ENCODE data around the gene TRAPPC12.

The TRAPPC12 gene

DNA sequence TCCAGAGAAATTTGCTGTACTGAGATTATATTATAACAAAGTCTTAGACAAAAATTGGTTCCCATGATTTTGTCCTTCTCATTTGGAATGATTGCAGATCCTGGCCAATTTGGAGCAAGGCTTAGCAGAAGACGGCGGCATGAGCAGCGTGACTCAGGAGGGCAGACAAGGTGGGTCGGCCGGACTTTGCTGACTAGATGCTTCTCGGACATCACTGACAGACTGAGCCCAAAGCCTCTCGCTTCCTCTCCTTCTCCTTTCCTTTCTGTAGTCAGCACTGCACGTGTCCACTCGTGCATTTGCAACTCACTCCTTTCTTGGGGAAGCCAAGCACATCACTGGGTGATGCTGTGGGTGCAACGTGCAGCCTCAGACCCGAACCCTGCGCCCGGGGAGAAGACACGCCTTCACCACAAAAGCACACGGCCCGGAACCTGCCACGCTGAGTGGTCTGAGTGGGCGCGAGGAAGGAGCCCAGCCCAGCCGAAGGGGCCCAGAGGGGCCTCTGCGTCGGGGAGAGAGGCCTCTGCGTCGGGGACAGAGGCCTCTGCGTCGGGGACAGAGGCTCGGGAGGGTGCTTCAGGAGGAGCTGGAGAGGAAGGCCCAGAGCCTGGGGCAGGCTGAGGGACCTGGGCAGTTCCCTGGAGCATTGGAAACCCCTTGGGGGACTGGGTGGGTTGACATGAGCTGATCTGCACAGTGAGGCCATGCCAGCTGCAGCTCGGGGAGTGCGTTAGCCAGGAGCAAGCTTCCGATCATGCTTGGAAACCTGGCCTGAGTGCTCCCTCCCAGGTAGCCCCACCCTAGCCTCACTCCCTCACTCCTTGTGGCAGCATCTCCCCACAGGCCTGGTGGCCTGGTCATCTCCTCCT is 78.3 kb downstream of the TRAPPC12 start:
- DNase-seq: no peak

DNA sequence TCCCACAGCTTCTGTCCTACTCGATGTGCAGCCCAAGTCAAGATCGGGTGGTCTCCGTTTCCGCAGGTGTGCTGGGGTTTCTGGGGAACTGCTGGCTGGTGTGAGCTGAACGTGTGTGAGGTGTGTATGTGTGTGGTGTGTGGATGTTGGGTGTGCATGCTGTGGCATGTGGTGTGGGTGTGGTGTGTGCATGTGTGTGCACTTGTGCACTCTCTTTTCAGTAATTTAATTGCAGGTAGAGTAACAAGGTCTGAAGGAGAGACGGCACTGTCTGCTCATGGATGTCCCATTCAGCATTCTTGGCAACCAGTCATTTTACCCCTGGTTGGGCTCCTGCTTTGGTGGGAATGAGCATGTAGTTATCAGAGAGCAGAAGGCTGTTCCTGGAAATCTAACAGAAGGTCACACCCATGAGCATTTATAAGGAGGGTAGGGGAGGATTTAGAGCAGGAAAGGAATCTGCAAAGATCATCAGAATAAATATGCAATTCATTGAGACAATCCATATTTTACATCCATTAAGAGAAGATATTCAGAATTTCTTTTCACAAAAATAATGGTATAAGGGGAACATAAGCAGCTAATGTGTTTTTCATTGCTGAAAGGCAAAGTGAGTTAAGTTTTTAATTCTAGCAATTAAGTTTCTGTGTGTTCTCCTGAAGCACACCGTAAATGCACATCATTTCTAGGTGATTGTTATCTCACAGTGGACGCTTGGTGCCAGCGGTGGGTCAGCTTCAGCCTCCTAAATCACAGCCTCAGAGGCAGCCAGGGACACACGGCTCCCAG is 79.1 kb downstream of the TRAPPC12 start:
- no peak for DNase-seq

- no peak for DNase-seq
Measured at GRCh38 chr2:3459185-3460015, 79.9 kb downstream of the TRAPPC12 start.

DNA sequence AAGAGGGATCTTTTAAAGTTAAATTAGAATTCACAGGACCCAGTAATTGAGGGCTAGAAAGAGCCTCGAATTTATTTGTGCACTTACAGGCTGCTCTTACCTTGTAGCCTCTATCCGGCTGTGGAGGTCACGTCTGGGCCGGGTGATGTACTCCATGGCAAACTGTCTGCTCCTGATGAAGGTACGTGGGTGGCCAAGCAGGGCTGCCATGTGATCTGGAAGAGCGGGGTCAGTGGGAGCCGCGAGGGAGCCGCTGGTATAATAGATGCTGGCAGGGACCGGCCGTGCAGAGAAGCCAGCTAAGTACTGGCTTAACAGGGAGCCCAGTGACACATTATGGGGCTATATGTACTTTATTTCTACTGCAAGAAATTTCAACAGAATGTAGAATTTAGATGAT is 80.7 kb downstream of the TRAPPC12 start:
- DNase-seq: no peak

DNA sequence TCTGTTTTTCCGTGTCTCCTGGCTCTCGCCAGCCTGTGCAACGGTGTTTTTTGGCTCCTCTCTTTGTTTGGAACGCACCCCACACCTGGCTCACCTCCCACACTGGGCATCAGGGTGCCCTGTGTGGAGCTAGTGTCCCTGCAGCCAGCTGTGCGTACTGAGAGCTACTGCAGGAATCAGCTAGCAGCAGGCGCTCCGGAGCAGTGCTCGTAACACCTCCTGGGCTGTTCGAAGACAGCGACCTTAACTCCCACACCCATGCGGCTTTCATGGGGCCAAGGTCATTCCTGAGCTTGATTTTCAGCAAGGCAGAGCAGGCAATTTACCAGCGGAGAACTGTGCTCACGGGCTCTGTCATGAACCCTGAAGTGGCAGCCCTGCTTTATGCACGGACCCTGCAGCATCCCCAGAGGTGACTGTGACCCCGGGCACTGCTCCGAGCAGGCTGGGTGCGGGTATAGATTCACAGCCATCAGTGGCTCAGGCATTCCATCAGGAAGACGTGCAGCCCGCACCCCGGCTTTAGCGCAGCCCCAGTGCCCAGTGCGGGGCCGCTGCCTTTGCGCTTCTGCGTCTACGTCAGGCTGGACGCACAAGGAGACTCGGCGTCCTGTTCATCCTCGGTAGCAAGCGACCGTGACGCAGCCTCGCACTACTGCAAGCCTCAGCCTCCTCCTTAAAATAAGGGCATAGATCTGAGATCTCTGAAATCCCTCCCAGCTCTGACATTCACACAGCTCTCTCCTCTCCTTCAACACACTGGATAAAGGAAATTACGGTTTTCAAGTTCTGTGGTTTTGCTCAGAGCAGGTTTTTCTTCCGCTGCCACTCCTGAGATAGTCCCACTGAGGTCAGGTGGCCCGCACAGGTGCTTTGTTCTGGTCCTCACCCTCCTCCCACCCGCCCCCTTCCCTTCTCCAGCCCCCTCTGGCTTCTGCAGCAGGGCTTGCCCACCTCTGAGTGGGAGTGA is 81.6 kb downstream of the TRAPPC12 start:
- DNase-seq: no peak

DNA sequence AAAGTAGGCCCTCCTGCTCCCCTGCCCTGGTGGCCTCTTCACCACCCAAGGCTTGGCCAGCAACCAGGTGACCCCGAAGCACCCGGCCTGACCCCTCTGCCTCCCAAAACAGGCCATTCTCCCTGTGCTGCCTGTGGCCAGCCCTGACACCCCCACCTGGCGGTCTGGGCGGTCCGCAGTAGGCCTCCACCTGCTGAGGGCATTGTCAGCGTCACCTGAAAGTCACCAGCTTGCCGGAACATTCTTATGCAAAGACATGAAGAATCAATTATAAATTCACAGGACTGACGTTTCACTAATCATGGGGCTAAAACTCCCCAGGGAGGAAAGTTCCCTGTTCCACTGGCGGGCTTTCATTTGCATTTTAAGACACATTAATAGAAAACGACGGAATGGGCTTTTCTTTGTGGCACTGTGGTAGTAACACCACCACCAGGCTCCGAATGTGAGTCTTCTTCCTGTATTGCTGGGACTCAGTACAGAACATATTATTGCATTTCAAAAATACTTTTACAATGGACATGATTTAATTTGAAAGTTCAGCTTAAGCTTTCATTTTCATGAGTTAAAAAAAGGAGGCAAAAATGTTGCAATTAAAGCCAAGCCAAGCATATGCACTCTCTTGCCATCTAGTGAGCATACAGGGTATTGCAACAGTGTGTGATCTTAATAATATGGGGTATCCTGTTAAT is 82.5 kb downstream of the TRAPPC12 start:
- DNase-seq: peak; percentile 80

GRCh38 chr2:3462493-3463104 is 83.1 kb downstream of the TRAPPC12 start:
- no peak for DNase-seq

DNA sequence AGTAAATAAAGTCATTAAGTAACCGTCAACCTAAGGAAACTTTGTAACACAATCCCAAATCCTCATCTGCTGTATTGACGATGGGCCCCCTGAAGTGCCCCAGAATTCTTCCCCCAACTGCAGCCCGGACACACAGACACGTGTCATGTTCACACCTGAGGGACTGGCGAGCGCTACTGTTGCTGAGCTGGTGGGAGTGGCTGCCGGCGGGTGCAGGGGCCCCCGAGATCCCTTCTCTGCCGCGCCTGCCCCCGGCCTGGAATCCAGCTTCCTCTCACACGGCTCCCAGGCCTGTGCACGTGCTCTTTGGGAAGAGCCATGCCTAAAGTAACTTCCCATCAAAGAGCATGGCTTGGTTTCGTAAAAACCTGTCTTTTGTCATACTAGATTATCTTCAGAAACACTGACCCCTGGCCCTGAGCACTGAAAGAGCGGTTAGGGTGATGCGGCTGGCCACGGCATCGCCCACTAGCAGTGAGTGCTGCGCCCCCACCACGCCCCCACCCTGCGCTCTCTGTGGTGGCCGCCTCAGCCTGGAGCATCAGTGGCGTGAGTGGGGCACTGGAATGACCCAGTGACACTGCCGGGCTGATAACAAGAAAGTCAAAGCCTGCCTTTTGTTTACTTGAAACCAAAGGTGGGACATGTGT is 83.8 kb downstream of the TRAPPC12 start:
- no peak for DNase-seq

DNA sequence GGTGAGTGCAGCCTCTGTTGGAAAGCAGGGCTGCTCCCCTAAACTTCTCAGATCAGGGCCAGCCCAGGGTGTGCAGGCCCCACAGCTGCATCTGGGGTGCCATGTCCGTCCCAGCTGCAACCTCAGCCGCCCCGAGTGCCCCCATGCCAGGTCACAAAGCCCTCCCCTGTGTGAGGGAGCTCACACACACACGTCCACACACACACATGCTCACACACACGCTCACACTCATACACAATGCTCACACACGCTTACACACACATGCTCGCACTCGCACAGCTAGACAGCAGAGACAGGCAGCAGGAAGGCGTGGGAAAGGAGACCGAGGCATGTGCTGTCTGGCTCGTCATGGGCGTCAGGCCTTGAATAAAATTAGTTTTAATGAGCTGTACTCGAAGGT is 84.5 kb downstream of the TRAPPC12 start:
- no peak for DNase-seq

- no peak for DNase-seq
Measured at GRCh38 chr2:3464401-3465005, 85.0 kb downstream of the TRAPPC12 start.

GRCh38 chr2:3465328-3465727 is 85.8 kb downstream of the TRAPPC12 start:
- DNase-seq: no peak

DNA sequence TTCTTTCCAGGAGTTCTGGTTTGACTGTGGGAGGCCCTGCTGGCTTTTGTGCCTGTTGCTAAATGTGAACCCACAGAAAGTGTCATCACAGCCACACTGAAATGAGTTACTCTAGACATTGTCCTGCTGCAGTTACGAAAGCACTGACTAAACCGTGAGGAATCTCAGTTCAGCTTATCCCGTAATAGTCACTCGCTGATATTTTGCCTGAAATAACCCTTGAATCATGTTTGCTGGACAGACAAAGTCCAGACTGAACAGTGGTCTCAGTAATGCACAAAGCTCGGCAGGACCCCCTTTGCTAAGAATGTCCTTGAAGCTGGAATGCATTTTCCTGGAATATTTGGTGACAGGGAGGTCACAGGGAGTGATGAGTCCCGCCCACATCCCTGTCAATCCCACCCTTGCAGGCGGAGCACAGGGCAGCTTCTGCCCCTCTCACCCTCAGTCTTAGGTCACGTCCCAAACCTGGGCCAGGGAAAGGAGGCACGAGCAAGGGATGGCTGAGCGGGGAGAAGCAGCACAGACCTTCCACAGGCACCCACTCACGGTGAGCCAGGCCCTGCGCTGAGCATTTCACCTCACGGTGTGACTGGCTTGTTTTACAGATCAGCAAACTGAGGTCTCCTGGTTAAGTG is 86.5 kb downstream of the TRAPPC12 start:
- peak; percentile 29 for DNase-seq

DNA sequence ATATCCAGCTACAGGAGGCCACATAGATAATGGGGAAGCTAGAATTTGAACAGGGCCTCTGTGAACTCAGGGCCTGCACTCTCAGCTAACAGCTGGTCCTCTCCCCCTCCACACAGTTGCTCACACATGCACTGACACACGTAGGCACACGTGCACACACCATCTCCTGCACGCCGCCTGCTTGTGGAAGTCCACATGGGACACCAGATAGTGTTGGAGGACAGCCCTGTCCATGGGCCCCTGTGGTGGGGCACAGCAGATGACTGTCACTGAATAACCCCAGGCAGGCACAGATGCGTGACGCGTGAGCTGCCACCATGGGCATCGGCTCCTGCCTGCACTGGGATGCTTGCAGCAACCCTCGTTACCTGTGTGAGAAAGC is 87.0 kb downstream of the TRAPPC12 start:
- no peak for DNase-seq

DNA sequence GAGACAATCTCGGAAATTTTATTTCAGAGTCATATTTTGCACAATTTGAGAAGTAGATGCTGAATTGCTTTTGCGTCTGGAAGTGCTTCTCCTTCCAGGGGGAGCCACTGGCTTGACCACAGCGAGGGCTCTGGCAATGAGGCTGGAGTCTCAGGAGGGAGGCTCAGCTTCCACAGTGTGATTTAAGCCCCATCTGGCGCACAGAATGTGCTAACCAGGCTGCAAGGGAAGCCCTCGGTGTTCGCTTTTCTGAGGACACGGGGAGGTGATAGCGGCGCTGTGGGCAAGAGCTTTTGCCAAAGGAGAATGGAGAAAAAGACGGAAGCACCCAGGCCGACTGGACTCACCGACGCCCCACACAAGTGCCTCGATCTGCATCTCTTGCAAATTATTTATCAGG is 87.5 kb downstream of the TRAPPC12 start:
- no peak for DNase-seq

DNA sequence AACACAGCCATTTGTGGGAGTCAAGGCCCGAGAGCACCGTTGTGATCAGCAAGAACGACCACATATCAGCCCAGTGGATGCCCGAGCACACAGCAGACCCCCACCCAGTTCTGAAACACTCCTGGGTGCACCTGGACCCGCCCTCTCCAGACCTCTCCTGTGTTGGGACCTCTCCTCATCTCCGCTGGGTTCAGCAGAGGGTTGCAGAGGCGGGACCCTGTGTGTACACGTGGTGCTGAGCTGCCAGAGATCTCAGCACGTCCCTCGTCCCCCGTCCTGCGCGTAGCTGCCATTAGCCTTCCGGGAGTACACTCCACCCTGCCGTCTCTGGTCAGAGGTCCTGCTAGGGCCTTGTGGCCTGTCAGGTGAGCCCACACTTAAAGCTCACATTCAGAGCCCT is 88.2 kb downstream of the TRAPPC12 start:
- DNase-seq: no peak

- no peak for DNase-seq
Measured at GRCh38 chr2:3468296-3468988, 88.9 kb downstream of the TRAPPC12 start.

DNA sequence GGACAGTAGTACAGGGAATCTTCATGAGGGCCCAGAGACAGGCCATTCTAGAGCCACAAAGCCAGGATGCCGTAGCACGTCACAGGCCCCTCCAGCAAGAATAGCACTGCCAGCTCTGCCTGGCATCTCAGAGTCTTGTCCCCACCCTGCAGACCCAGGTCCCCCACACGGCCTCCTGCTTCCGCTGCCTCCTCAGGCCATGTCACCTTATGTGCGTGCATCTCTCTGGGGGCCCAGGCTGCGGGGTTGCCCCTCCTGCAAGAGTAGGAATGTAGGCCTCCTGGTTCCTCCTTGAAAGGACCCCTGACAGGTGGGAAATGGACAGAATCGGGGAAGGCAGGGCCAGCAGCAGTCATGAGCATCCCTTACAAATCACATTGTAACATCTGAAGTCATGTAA is 90.0 kb downstream of the TRAPPC12 start:
- no peak for DNase-seq

GRCh38 chr2:3470166-3470651 is 90.7 kb downstream of the TRAPPC12 start:
- DNase-seq: no peak

All from inflammatory macrophage treated with lipopolysaccharide for 4 hours (primary cell).